ENCODE measurements around the gene ESPN.
A peak's percentile ranks its signal among the peaks of the same experiment; 100 is the strongest.

ESPN gene

DNA sequence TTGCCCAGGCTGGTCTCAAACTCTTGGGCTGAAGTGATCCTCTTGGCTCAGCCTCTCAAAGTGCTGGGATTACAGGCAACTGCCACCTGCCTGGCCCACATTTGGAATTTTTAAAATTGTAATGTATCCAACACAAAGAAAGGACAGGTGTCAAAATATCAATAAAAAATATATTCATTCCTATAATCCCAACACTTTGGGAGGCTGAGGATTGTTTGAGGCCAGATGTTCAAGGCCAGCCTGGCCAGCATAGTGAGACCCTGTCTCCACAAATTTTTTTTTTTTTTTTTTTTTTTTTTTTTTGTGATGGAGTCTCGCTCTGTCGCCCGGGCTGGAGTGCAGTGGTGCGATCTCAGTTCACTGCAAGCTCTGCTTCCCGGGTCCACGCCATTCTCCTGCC lies 14.8 kb upstream of the ESPN start:
- DNase-seq (ENCODE audit: low read depth, low spot score) = no peak

GRCh38 chr1:6410248-6410893 lies 14.2 kb upstream of the ESPN start:
- DNase-seq (ENCODE audit: low read depth, low spot score) = no peak

DNA sequence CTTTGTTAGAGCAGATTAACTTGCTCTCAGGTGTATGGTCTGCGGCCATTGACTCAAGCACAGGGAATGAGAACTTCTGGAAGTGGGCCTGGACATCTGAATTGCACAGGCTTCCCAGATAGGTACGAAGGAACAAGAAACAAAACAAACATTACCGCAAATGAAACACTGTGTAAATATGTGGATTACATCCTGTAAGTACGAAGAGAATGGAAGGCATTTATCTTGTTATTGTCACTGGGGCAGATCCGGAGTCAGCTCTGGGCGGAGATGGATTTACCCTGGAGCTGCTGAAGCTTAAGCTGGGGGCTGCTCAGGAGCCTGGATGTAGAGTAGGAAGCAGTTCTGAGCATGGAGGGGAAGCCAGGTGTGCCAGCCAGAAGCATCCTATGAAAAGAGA lies 11.7 kb upstream of the ESPN start:
- DNase-seq (ENCODE audit: low read depth, low spot score) = no peak

DNA sequence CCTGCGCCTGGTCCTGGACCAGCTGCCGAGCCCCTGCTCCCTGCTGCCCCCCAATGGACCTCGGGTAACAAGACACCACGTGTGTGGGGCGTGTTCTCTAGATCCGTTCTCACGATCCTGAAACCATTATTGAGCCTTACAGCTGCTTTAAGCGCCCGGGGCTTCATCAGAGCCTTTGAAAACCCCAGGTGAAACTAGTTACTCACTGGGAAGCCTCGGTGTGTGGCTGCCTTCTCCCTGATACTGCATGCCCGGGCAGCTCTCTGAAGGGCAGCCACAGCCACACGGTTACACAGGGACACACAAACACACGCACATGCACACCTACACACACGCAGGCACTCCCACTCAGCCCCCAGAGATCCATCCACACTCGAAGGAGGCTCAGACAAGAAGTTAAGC lies 10.1 kb upstream of the ESPN start:
- no peak for DNase-seq (ENCODE audit: low read depth, low spot score)

DNA sequence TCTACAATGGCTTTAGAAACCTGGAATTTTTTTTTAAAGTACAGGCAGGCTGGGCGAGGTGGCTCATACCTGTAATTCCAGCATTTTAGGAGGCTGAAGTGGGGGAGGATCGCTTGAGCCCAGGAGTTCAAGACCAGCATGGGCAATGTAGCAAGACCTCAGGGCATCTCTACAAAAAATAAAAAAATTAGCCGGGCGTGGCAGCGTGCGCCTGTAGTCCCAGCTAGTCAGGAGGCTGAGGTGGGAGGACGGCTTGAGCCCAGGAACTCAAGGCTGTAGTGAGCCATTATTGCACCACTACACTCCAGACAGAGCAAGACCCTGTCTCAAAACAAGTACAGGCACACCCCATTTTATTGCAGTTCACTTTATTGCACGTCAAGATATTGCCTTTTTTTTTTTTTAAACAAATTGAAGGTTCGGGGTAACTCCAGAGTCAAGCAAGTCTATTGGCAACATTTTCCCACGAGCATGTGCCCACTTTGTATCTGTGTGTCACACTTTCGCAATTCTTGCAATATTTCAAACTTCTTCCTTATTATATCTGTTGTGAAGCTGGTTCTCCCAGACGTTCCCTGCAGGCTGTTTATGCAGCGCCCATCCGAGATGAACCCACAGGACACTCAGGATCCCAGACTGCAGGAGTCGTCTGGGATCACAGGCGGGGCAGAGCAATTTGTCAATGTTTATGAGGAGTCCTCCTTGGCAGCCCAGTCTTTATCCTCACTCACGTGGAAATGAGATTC lies 9.5 kb upstream of the ESPN start:
- DNase-seq (ENCODE audit: low read depth, low spot score) = no peak

DNA sequence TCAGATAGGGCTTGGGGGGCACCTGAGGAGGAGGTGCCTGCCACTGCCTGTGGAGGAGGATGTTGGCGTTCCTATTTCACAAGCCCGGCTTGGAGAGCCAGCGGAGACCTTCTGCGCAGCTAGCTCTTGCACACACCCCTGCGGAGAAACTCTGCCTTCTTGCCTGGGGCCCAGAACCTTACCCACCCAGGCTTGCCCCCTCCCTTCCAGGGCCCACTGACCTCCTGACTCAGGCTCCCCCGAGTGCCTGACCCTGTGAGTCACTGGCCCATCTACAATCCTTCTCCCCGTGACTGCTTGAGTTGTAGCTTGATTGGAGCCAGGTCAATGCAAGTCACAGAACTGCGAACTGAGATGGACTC lies 8.3 kb upstream of the ESPN start:
- DNase-seq (ENCODE audit: low read depth, low spot score) = no peak

DNA sequence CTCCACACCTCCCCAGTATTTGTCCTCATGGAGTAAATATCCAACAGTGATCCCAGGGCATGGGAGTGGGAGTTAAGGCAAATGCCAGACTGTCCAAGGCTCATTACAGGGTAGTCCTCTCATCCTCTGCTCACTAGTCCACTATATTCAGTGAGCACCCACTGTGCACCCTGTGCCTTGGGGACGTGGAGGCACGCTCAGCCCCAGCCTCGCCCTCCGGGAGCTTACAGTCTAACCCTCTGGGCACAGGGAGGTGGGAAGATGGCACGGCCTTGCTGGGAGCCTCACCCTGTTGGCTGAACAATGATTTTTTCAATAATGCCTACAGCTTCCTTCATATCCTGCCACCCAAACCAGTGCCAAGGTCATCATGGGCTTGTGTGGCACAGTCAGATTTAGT lies 7.7 kb upstream of the ESPN start:
- DNase-seq (ENCODE audit: low read depth, low spot score) = no peak

GRCh38 chr1:6417961-6418667 lies 6.5 kb upstream of the ESPN start:
- no peak for DNase-seq (ENCODE audit: low read depth, low spot score)

DNA sequence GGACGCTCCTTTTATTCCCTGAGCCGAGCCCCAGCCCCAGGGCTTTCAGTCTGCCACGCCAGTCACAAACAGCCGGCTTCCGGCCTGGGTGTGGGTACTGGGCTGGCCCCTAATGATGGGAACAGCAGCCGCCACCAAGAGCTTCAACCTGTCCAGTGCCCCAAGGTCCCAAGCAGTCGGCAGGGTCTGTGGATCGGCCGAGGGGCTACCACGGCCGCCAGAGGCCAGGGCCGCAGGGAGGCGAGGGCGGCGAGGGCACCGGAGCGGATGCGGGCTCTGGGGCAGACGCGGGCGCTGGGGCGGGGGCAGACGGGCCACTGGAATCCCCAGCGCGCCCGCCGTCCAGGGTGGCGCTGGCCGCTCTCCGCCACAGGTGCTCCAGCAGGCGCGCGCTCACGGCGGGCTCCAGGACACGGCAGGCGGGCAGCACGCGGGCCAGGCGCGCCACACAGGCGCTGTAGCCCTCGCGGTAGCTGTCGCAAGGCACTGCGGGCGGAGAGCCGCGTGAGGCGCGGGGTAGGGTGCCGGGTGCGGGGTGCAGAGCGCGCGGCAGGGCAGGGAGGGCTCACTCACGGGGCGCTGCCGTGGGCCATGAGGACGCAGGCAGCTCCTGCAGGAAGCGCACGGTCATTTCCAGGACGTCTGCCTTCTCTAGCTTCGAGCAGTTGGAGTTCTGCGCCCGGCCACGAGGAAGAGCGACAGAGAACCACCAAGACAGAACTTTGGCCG lies 5.7 kb upstream of the ESPN start:
- no peak for DNase-seq (ENCODE audit: low read depth, low spot score)

DNA sequence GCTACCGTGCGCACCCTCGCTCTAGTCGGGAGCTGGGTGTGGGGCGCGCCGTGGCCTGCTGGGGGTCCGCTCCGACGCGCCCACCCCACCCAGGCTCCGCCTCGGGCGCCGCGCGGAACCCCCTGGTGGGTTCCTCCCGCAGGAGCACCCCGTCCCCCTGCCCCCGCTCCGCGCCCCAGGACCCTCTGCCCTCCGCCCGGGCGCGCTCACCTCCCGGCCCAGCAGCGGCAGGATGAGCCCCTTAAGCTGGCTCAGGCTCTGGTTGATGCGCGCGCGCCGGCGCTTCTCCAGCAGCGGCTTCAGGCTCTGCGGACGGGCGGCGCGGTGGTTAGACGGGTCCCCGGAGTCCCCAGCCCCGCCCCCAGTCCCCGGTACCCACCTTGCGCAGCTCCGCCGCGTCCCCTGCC lies 5.2 kb upstream of the ESPN start:
- no peak for DNase-seq (ENCODE audit: low read depth, low spot score)

DNA sequence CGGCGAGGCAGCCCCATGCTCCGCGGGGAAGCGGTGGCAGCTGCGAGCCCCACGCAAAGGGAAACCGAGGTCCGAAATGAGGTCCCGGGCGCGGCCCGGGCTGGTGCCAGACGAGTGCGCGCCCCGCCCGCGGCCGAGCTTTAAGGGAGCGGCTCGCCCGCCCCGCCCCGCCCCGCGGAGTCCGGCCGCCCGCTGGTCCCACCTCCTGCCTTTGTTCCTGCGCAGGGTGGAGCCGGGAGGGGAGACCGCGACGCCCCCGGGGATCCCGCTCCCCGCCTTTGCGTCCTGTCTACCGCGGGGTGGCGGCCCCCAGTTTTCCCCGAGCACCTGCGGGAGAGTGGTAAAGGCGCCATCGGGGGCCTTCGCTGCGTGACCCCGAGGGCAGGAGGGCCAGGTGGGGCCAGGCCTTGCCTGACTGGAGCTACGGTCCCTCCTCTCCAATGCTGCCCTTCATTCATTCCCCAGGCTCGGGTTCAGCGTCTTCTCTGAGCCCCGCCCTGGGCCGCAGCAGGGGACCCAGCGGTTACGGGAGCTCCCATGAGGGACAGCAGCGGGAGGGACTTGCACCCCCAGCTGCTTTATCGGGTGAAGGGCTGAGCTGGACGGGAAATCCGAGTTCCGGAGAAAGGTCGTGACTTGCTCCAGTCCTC lies 4.6 kb upstream of the ESPN start, which contains the start of gene HES2:
TSS of gene HES2 (minus strand) at position 116 of the 650 bp plus-strand sequence. CDS start at position 17, 99 bp downstream.
- DNase-seq (ENCODE audit: low read depth, low spot score) = no peak

- no peak for DNase-seq (ENCODE audit: low read depth, low spot score)
These were observed 4.0 kb upstream of the ESPN start for GRCh38 chr1:6420454-6421042.

- DNase-seq (ENCODE audit: low read depth, low spot score) = no peak
These were observed 3.3 kb upstream of the ESPN start for GRCh38 chr1:6421266-6421665.

DNA sequence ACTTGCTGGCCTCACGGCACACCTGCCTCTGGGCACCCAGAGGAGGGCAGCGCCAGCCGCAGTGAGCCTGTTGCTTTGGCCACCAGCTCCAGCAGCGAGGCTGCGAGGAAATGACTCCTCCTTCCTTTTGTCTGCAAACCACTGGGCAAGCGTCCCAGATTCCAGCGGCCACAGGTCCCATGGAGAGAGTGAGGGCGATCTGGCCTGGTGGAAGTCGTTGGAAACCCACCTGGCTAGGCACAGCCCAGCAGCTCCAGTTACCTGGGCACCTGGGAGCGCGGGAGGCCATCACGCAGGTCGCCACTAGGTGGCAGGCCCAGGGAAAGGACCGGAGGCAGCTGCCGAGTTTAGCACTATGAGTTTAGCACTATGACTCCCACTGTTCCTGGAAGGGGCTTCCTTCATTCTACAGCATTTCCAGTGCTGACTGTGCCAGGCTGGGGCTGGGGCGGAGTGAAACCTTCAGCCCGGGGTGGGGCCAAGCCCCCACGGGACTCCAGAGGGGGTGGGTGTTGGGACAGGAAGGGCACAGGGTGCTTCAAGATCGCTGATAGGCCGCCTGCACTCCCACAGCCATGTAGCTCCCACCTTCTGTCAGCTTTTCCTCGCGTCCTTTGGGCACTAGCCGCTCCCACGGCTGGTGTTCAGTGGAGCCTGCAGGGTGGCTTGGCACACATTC lies 1.1 kb upstream of the ESPN start:
- DNase-seq (ENCODE audit: low read depth, low spot score) = peak; percentile 40

GRCh38 chr1:6424000-6424565 lies 493 bp upstream of the ESPN start:
- DNase-seq (ENCODE audit: low read depth, low spot score) = no peak

- DNase-seq (ENCODE audit: low read depth, low spot score) = no peak
These were observed 1.1 kb downstream of the ESPN start for GRCh38 chr1:6425658-6426057.

GRCh38 chr1:6426277-6426971 lies 1.8 kb downstream of the ESPN start:
- DNase-seq (ENCODE audit: low read depth, low spot score) = no peak

- no peak for DNase-seq (ENCODE audit: low read depth, low spot score)
These were observed 2.4 kb downstream of the ESPN start for GRCh38 chr1:6426972-6427350.

DNA sequence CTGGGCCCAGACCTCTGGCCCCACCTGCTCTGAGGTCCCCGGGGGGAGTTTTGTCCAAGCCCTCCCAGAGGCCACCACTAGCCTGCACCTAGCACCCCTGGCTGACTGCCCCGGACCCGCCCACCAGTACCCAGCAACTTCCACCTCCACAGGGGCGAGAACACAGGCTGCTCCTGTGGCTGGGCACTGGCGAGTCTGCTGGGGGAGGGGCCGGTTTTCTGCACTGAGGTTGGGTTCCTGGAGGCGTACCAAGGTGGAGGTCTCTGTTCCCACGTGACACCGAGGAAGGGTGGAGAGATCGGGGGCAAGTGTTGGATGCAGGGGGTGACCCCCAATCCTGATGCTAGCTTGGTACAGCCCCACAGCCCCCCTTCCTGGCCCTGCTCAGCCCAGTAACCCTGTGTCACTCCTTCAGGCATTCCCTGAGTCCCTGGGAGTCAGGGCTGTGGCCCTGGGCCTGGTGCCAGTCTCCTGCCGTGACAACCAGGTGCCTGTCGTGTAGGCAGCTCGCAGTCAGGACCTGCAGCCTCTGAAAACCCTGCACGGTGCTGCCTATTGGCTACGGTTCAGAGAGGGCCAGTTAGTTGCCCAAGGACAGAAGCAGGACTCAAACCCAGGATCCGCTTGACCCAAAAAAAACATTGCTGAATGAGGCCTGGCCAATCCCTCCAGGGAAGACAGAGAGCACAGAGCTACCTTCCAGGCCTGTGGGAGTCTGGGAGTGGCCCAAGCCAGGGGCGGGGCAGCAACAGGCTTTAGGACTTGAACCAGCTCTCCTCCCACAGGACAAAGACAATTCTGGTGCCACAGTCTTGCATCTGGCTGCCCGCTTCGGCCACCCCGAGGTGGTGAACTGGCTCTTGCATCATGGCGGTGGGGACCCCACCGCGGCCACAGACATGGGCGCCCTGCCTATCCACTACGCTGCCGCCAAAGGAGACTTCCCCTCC lies 3.1 kb downstream of the ESPN start:
- no peak for DNase-seq (ENCODE audit: low read depth, low spot score)
